ENCODE data around the gene CD52.

The CD52 gene

DNA sequence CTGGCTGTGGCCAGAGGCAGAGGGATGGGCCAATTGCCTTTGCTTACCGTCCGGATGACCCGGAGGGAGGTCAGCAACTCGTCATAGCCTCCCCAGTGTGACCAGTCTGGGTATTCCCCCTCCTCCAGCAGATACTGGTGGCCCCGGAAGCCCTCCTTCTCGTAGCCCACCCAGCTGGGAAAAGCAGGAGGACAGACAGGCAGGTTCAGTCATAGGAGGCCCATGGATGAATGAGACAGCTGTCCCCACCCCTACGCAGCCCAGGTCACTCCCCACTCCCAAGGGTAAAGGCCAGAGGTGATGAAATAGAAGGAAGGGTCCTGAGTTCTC is 19.4 kb downstream of the CD52 start:
- peaks cover 12% of the 10 kb centered on the region in 2 experiments for H3K36me3 ChIP-seq (ENCODE audit: control insufficient read depth in 1 of 2, insufficient read depth in 2 of 2, low read length in 2 of 2)
- no peak overlapping the region for H2BK12ac ChIP-seq (ENCODE audit: low read length)
- no peak overlapping the region for H3K4ac ChIP-seq (ENCODE audit: low read depth, low read length)
- no peak for DNase-seq
- WGBS (ENCODE audit: extremely low coverage, insufficient coverage, insufficient read length), result no CpG with 5 or more reads among the region's 7 CpGs
- no peaks in the 10 kb centered on the region for H3K79me1 ChIP-seq (ENCODE audit: low read length)
- no peak overlapping the region for H2AK5ac ChIP-seq (ENCODE audit: low read length)
- H3K27me3 ChIP-seq (ENCODE audit: insufficient read depth, low read length), result no peaks in the 10 kb centered on the region
- no peak overlapping the region for H3K4me2 ChIP-seq (ENCODE audit: low read length)
- no peak overlapping the region for H3K27ac ChIP-seq (ENCODE audit: low read depth, low read length)
- H3K18ac ChIP-seq (ENCODE audit: low read length), result no peak overlapping the region
- H3K4me3 ChIP-seq (ENCODE audit: low read depth, low read length), result no peak overlapping the region
- H4K8ac ChIP-seq (ENCODE audit: low read depth, low read length), result no peak overlapping the region
- H3K9ac ChIP-seq (ENCODE audit: low read length), result no peak overlapping the region
- no peak overlapping the region for H2BK120ac ChIP-seq (ENCODE audit: insufficient read depth, low read length, poor library complexity)
- H3K4me1 ChIP-seq (ENCODE audit: control insufficient read depth in 1 of 2, insufficient read depth in 2 of 2, low read length in 2 of 2), result peaks cover 9 to 10% of the 10 kb centered on the region in 2 experiments
- H4K91ac ChIP-seq (ENCODE audit: low read depth, low read length), result no peak overlapping the region
- no peak overlapping the region for H2AFZ ChIP-seq (ENCODE audit: insufficient read depth, low read length, poor library complexity)
- H3K14ac ChIP-seq (ENCODE audit: low read length), result no peak overlapping the region
- no peaks in the 10 kb centered on the region for H3K79me2 ChIP-seq (ENCODE audit: control insufficient read depth, insufficient read depth, low read length, poor library complexity)
- no peaks in the 10 kb centered on the region for H3K9me3 ChIP-seq (ENCODE audit: insufficient read depth, low read depth, low read length)
- H4K12ac ChIP-seq (ENCODE audit: low read depth, low read length), result no peak overlapping the region
- no peak overlapping the region for H2BK5ac ChIP-seq (ENCODE audit: low read depth, low read length, poor library complexity)
- H3K23ac ChIP-seq (ENCODE audit: low read length), result no peak overlapping the region

DNA sequence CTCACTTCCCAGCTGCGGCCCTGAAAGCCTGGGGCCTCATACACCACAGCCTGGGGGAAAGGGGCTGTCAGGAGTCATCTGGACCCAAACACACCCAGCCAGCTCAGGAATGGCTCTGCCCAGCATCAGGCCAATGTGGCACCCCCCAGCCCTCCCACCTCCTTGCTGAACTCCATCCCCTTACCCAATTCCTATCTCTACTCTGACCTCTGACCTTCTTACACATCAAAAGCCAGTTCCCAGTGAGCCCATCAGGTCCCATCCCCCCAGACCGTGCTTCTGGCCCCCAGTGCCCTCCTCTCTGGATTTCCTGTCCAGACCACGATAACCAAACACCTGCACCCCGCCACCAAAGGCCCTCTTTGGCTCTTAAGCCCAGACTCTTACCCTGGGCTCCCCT is 19.9 kb downstream of the CD52 start:
- Histone ChIP-seq H3K9ac (ENCODE audit: low read length) (no peak overlapping the region), H2AFZ (ENCODE audit: insufficient read depth, low read length, poor library complexity) (no peak overlapping the region), H2BK120ac (ENCODE audit: insufficient read depth, low read length, poor library complexity) (no peak overlapping the region), H3K4me3 (ENCODE audit: low read depth, low read length) (no peak overlapping the region), H2BK5ac (ENCODE audit: low read depth, low read length, poor library complexity) (no peak overlapping the region), H4K12ac (ENCODE audit: low read depth, low read length) (no peak overlapping the region), H4K8ac (ENCODE audit: low read depth, low read length) (no peak overlapping the region), H3K27me3 (ENCODE audit: insufficient read depth, low read length) (no peaks in the 10 kb centered on the region), H3K9me3 (ENCODE audit: insufficient read depth, low read depth, low read length) (no peaks in the 10 kb centered on the region), H4K91ac (ENCODE audit: low read depth, low read length) (no peak overlapping the region), H3K27ac (ENCODE audit: low read depth, low read length) (no peak overlapping the region), H3K79me1 (ENCODE audit: low read length) (no peaks in the 10 kb centered on the region), H3K4ac (ENCODE audit: low read depth, low read length) (no peak overlapping the region), H3K18ac (ENCODE audit: low read length) (no peak overlapping the region), H3K14ac (ENCODE audit: low read length) (no peak overlapping the region), H3K36me3 (ENCODE audit: control insufficient read depth in 1 of 2, insufficient read depth in 2 of 2, low read length in 2 of 2) (peaks cover 14 to 15% of the 10 kb centered on the region in 2 experiments), H2BK12ac (ENCODE audit: low read length) (no peak overlapping the region), H3K4me2 (ENCODE audit: low read length) (no peak overlapping the region), H3K79me2 (ENCODE audit: control insufficient read depth, insufficient read depth, low read length, poor library complexity) (no peaks in the 10 kb centered on the region), H2AK5ac (ENCODE audit: low read length) (no peak overlapping the region), H3K4me1 (ENCODE audit: control insufficient read depth in 1 of 2, insufficient read depth in 2 of 2, low read length in 2 of 2) (peaks cover 9 to 10% of the 10 kb centered on the region in 2 experiments), H3K23ac (ENCODE audit: low read length) (no peak overlapping the region)
- DNase-seq, result no peak
- WGBS (ENCODE audit: extremely low coverage, insufficient coverage, insufficient read length), result no CpG with 5 or more reads among the region's 4 CpGs

DNA sequence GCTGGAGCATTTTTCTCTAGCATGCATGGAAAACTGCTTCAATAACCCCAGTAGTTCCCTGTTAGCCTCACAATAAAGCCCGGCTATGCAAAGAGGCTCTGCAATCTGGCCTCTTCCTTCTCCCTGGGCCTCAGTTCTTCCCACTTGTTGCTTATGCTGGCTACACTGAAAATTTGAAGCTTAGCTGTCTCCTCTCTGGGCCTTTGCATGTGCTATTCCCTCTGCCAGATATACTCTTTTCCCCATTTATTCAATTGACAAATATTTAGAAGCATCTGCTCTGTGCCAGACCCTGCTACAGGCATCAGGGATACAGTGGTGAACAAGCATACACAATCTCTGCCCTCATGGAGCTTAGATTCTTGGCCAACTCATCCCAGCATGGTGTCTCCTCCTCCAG is 20.9 kb downstream of the CD52 start:
- H4K12ac ChIP-seq (ENCODE audit: low read depth, low read length), result no peak overlapping the region
- H3K27ac ChIP-seq (ENCODE audit: low read depth, low read length), result no peak overlapping the region
- H3K9me3 ChIP-seq (ENCODE audit: insufficient read depth, low read depth, low read length), result no peaks in the 10 kb centered on the region
- H2BK5ac ChIP-seq (ENCODE audit: low read depth, low read length, poor library complexity), result no peak overlapping the region
- H4K8ac ChIP-seq (ENCODE audit: low read depth, low read length), result no peak overlapping the region
- no peak overlapping the region for H4K91ac ChIP-seq (ENCODE audit: low read depth, low read length)
- no peak overlapping the region for H2BK120ac ChIP-seq (ENCODE audit: insufficient read depth, low read length, poor library complexity)
- H3K14ac ChIP-seq (ENCODE audit: low read length), result no peak overlapping the region
- H3K4me3 ChIP-seq (ENCODE audit: low read depth, low read length), result no peak overlapping the region
- no peaks in the 10 kb centered on the region for H3K27me3 ChIP-seq (ENCODE audit: insufficient read depth, low read length)
- no peak overlapping the region for H2AK5ac ChIP-seq (ENCODE audit: low read length)
- no peak overlapping the region for H3K18ac ChIP-seq (ENCODE audit: low read length)
- no peak overlapping the region for H3K23ac ChIP-seq (ENCODE audit: low read length)
- DNase-seq, result no peak
- H3K79me2 ChIP-seq (ENCODE audit: control insufficient read depth, insufficient read depth, low read length, poor library complexity), result no peaks in the 10 kb centered on the region
- H3K4ac ChIP-seq (ENCODE audit: low read depth, low read length), result no peak overlapping the region
- no peak overlapping the region for H3K9ac ChIP-seq (ENCODE audit: low read length)
- peaks cover 9 to 10% of the 10 kb centered on the region in 2 experiments for H3K4me1 ChIP-seq (ENCODE audit: control insufficient read depth in 1 of 2, insufficient read depth in 2 of 2, low read length in 2 of 2)
- no peak overlapping the region for H2AFZ ChIP-seq (ENCODE audit: insufficient read depth, low read length, poor library complexity)
- no peak overlapping the region for H3K4me2 ChIP-seq (ENCODE audit: low read length)
- H3K36me3 ChIP-seq (ENCODE audit: control insufficient read depth in 1 of 2, insufficient read depth in 2 of 2, low read length in 2 of 2), result peaks cover 20 to 25% of the 10 kb centered on the region in 2 experiments
- WGBS (ENCODE audit: extremely low coverage, insufficient coverage, insufficient read length), result no CpG with 5 or more reads among the region's 1 CpG
- H3K79me1 ChIP-seq (ENCODE audit: low read length), result no peaks in the 10 kb centered on the region
- H2BK12ac ChIP-seq (ENCODE audit: low read length), result no peak overlapping the region

DNA sequence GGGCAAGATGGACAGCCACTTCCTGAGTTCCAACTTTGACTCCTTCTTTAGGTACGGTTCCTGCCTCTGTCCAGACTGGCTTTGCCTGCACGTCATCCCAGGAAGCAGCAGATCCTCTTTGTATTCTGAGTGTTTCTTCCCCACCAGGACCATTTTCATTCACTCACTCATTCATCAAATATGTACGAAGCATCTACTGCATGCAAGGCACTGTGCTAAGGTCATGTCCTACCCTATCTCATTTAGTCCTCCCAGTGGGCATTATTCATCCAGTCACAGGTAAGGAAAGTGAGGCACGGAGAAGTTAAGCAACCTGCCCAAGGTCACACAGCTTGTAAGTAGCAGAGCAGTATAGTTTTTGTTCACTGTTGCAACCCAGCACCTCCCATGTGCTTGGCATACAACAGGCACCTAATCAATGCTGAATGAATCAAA is 22.3 kb downstream of the CD52 start:
- Histone ChIP-seq H2AK5ac (ENCODE audit: low read length) (no peak overlapping the region), H4K12ac (ENCODE audit: low read depth, low read length) (no peak overlapping the region), H3K14ac (ENCODE audit: low read length) (no peak overlapping the region), H2BK5ac (ENCODE audit: low read depth, low read length, poor library complexity) (no peak overlapping the region), H2BK120ac (ENCODE audit: insufficient read depth, low read length, poor library complexity) (no peak overlapping the region), H3K4me1 (ENCODE audit: control insufficient read depth in 1 of 2, insufficient read depth in 2 of 2, low read length in 2 of 2) (peaks cover 9 to 10% of the 10 kb centered on the region in 2 experiments), H3K4ac (ENCODE audit: low read depth, low read length) (no peak overlapping the region), H3K4me3 (ENCODE audit: low read depth, low read length) (no peak overlapping the region), H3K79me2 (ENCODE audit: control insufficient read depth, insufficient read depth, low read length, poor library complexity) (no peaks in the 10 kb centered on the region), H3K9me3 (ENCODE audit: insufficient read depth, low read depth, low read length) (no peaks in the 10 kb centered on the region), H4K8ac (ENCODE audit: low read depth, low read length) (no peak overlapping the region), H4K91ac (ENCODE audit: low read depth, low read length) (no peak overlapping the region), H3K9ac (ENCODE audit: low read length) (no peak overlapping the region), H3K23ac (ENCODE audit: low read length) (no peak overlapping the region), H3K27ac (ENCODE audit: low read depth, low read length) (no peak overlapping the region), H2AFZ (ENCODE audit: insufficient read depth, low read length, poor library complexity) (no peak overlapping the region), H3K36me3 (ENCODE audit: control insufficient read depth in 1 of 2, insufficient read depth in 2 of 2, low read length in 2 of 2) (peaks cover 33 to 38% of the 10 kb centered on the region in 2 experiments), H2BK12ac (ENCODE audit: low read length) (no peak overlapping the region), H3K27me3 (ENCODE audit: insufficient read depth, low read length) (no peaks in the 10 kb centered on the region), H3K79me1 (ENCODE audit: low read length) (no peaks in the 10 kb centered on the region), H3K4me2 (ENCODE audit: low read length) (no peak overlapping the region), H3K18ac (ENCODE audit: low read length) (no peak overlapping the region)
- whole genome bisulfite sequencing (ENCODE audit: extremely low coverage, insufficient coverage, insufficient read length), result no CpG with 5 or more reads among the region's 4 CpGs
- no peak for DNase-seq
